Calu3 (cell line): Measurements from ENCODE around the gene ZEB2. TPM values are rescaled to one million over a fixed set of nuclear protein-coding genes. Genes with fewer than 3 reads are reported as not detected.

Source experiments
- BruUV-seq: library from RNA; stranded (reverse); fragments of 400-500 nt; replicated peaks from 2 replicates; lab custom pipeline; 2021; lab: Mats Ljungman, UMichigan
- CTCF ChIA-PET: fragments of 300-600 bp; sonication (Branson Sonifier 250); formaldehyde crosslinking; loops from one replicate; lab custom pipeline; 2022; ENCODE audit warnings: antibody characterized with exemption; lab: Charles Lee
- DNase-seq: peaks from one replicate; pipeline ENCODE4 v3.0.0; 2022
- H3K27ac Mint-ChIP-seq: one replicate; pipeline ENCODE4 v1.8.0; 2022; ENCODE audit warnings: mixed read lengths; ENCODE audit not compliant: unreplicated experiment
- H3K27me3 Mint-ChIP-seq: one replicate; pipeline ENCODE4 v1.8.0; 2022; ENCODE audit warnings: mixed read lengths; ENCODE audit not compliant: unreplicated experiment
- H3K36me3 Mint-ChIP-seq: one replicate; pipeline ENCODE4 v1.8.0; 2022; ENCODE audit warnings: mild to moderate bottlenecking, moderate library complexity, mixed read lengths; ENCODE audit not compliant: insufficient read depth, unreplicated experiment
- H3K4me1 Mint-ChIP-seq: one replicate; pipeline ENCODE4 v1.8.0; 2022; ENCODE audit warnings: mild to moderate bottlenecking, low read depth, mixed read lengths; ENCODE audit not compliant: unreplicated experiment
- H3K4me3 Mint-ChIP-seq: one replicate; pipeline ENCODE4 v1.8.0; 2022; ENCODE audit warnings: mild to moderate bottlenecking, low read depth, moderate library complexity, mixed read lengths; ENCODE audit not compliant: unreplicated experiment
- H3K9me3 Mint-ChIP-seq: one replicate; pipeline ENCODE4 v1.8.0; 2022; ENCODE audit warnings: low read depth, mixed read lengths; ENCODE audit not compliant: unreplicated experiment
- intact Hi-C: fragments of 100-400 bp; cut with micrococcal nuclease; formaldehyde crosslinking; loops from one replicate; pipeline ENCODE4 v1.10.0; 2022; ENCODE audit not compliant: unreplicated experiment
- total RNA-seq: library from RNA; stranded (reverse); gene quantifications from 2 replicates; pipeline ENCODE4 v1.2.3, GENCODE V29; 2022
- TF ChIP-seq, protein P1 (sequence below): fragments of 200-600 bp; IDR thresholded peaks from one replicate; pipeline ENCODE4 v1.8.0; 2022; ENCODE audit warnings: antibody characterized with exemption; ENCODE audit not compliant: unreplicated experiment

The ZEB2 gene
- total RNA-seq, 1 experiment from 2014 or later: 0.97 TPM

DNA sequence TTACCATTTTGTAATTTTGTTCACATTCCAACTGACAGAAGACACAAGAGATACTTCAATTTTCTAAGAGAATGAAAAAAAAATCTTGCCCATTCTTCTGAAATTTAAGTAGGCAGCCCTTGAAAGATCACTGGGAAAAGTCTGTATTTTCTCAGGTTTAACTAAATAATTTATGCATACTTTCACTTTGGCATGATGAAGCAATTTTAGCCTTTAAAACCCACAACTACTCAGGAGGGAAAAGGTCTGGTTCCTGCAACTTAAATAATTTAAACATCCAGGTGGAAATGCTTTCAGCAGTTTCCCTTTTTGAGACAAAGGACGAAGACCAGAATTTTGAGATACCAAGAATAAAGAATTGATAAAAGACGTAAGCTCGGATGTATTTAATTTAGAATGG, 61.4 kb downstream of the ZEB2 start:
- no peaks in the 10 kb centered on the region for H3K36me3 Mint-ChIP-seq
- no peak overlapping the region for H3K27ac Mint-ChIP-seq
- no peaks in the 10 kb centered on the region for H3K27me3 Mint-ChIP-seq
- BruUV-seq: no TSS peak
- TF ChIP-seq, protein P1, sequence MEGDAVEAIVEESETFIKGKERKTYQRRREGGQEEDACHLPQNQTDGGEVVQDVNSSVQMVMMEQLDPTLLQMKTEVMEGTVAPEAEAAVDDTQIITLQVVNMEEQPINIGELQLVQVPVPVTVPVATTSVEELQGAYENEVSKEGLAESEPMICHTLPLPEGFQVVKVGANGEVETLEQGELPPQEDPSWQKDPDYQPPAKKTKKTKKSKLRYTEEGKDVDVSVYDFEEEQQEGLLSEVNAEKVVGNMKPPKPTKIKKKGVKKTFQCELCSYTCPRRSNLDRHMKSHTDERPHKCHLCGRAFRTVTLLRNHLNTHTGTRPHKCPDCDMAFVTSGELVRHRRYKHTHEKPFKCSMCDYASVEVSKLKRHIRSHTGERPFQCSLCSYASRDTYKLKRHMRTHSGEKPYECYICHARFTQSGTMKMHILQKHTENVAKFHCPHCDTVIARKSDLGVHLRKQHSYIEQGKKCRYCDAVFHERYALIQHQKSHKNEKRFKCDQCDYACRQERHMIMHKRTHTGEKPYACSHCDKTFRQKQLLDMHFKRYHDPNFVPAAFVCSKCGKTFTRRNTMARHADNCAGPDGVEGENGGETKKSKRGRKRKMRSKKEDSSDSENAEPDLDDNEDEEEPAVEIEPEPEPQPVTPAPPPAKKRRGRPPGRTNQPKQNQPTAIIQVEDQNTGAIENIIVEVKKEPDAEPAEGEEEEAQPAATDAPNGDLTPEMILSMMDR: no peak
- DNase-seq: no peak
- H3K9me3 Mint-ChIP-seq: no peaks in the 10 kb centered on the region
- H3K4me1 Mint-ChIP-seq: no peaks in the 10 kb centered on the region
- no peak overlapping the region for H3K4me3 Mint-ChIP-seq
- CTCF ChIA-PET: no interaction called here
- intact Hi-C loops: no loop called here

DNA sequence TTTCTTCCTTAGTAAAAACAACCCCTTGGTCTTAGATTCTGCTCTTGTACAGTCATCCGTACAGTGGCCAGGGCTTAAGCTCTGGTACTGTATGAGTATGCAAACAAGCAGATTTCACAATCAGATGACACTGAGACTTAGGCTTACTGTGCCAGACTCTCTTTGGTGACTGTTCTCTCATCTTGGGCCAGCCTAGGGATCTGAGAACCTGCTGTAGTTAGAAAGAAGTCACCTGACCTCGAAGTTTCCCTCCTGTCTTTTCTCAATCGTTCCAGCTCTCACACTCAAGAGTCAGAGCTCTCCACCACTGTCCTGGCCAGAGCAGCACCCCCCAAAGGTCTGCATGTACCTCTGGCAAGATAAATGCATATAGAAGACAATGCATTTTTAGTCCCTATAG, 63.2 kb downstream of the ZEB2 start:
- DNase-seq: no peak
- Mint-ChIP-seq H3K27ac (no peak overlapping the region), H3K4me1 (no peaks in the 10 kb centered on the region), H3K27me3 (no peaks in the 10 kb centered on the region), H3K9me3 (no peaks in the 10 kb centered on the region), H3K36me3 (no peaks in the 10 kb centered on the region), H3K4me3 (no peak overlapping the region)
- no TSS peak for BruUV-seq
- TF ChIP-seq, protein P1: no peak
- CTCF ChIA-PET: no interaction called here
- intact Hi-C loops: no loop called here

DNA sequence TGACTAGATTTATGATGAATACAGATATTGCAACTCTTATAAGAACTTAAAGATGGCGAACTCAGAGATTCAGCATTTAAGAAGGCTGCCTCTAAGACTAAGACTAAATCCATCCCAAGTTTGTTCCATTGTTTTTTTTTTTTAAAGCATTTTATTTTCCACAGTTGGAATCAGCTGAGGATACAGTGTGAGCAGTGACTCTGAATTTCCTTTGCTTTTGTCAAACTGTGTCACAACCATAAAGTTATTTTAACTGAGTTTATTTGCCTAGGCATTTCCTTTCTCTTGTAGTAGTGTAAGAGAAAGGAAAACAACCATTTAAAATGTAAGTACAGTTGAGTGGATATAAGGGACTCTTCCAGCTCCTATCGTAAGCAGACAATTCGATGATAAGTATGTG, 63.9 kb downstream of the ZEB2 start:
- CTCF ChIA-PET: no interaction called here
- no TSS peak for BruUV-seq
- Mint-ChIP-seq H3K27ac (no peak overlapping the region), H3K4me1 (no peaks in the 10 kb centered on the region), H3K4me3 (no peak overlapping the region), H3K36me3 (no peaks in the 10 kb centered on the region), H3K27me3 (no peaks in the 10 kb centered on the region), H3K9me3 (no peaks in the 10 kb centered on the region)
- intact Hi-C loops: no loop called here
- TF ChIP-seq, protein P1: no peak
- no peak for DNase-seq

DNA sequence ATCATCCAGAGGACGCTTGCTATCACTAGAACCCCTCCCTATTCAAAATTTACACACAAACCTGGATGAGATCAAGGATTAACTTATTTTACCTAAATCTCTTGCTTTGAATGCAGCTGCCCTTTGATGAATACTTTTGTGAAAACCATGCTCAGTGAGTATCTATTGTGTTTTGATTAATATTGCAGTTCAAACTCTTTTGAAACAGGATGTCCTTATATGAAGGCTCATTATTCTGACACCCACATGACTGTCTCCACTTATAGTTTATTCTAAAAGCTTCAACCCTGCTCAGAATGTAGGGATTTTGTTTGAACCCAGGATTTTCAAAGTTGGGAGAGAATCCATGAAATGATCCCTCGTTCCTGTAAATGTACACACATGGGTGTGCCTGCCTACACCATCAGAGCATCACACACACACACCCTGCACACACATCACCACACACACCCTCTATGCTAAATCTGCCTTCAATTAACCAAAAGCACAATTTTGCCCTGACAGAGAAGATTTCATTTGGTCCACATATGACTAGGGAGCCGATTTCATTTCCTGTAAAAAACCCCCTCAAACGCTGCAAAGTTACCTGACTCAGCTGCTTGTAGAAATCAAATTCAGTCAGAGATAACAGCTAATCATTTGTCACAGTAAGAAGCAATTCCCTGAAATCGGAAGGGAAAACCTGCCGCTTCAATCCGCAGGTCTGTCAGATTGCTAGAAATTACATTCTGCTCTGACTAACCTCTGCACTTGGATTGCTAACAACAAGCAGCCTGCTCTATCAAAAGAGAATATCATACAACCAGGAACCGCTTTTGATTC, 65.2 kb downstream of the ZEB2 start:
- BruUV-seq: no TSS peak
- no peak overlapping the region for H3K4me3 Mint-ChIP-seq
- intact Hi-C loops: no loop called here
- H3K27ac Mint-ChIP-seq: no peak overlapping the region
- no peak for DNase-seq
- no peaks in the 10 kb centered on the region for H3K27me3 Mint-ChIP-seq
- H3K9me3 Mint-ChIP-seq: no peaks in the 10 kb centered on the region
- no peaks in the 10 kb centered on the region for H3K36me3 Mint-ChIP-seq
- CTCF ChIA-PET: interaction anchor here (0.5 kb wide), 1 partner anchor 85 kb away, joined by 4 read pairs; no protein-coding TSS in a partner anchor
- TF ChIP-seq, protein P1: no peak
- no peaks in the 10 kb centered on the region for H3K4me1 Mint-ChIP-seq
